Measurements from ENCODE around the gene PRDM16. TPM values are rescaled to one million over a fixed set of nuclear protein-coding genes. Genes with fewer than 3 reads are reported as not detected.

The PRDM16 gene
- total RNA-seq, 1 donor from 2014 or later: 18.3 TPM

GRCh38 chr1:3171761-3172160 lies 102.8 kb downstream of the PRDM16 start:
- no peak for DNase-seq (ENCODE audit: low spot score)
- Mint-ChIP-seq H3K4me3 (ENCODE audit: unreplicated experiment) (no peak overlapping the region), H3K27me3 (ENCODE audit: low read depth) (no peaks in the 10 kb centered on the region), H3K36me3 (ENCODE audit: low read depth) (peaks cover 2% of the 10 kb centered on the region), H3K4me1 (ENCODE audit: low read depth) (peaks cover 15% of the 10 kb centered on the region), H3K9me3 (ENCODE audit: low read depth) (no peaks in the 10 kb centered on the region), H3K27ac (ENCODE audit: unreplicated experiment) (no peak overlapping the region)
- no peak for TF ChIP-seq CTCF (IDR thresholded peaks at IDR 0.05)

- Mint-ChIP-seq H3K4me3 (ENCODE audit: unreplicated experiment) (no peak overlapping the region), H3K27me3 (ENCODE audit: low read depth) (no peaks in the 10 kb centered on the region), H3K4me1 (ENCODE audit: low read depth) (peaks cover 15% of the 10 kb centered on the region), H3K9me3 (ENCODE audit: low read depth) (no peaks in the 10 kb centered on the region), H3K36me3 (ENCODE audit: low read depth) (peaks cover 2% of the 10 kb centered on the region), H3K27ac (ENCODE audit: unreplicated experiment) (no peak overlapping the region)
- DNase-seq (ENCODE audit: low spot score): no peak
- TF ChIP-seq CTCF (IDR thresholded peaks at IDR 0.05): no peak
Observed at GRCh38 chr1:3172431-3173380, 103.7 kb downstream of the PRDM16 start.

- no peaks in the 10 kb centered on the region for H3K9me3 Mint-ChIP-seq (ENCODE audit: low read depth)
Observed at GRCh38 chr1:3173381-3173980, 104.5 kb downstream of the PRDM16 start.

GRCh38 chr1:3174487-3175247 lies 105.7 kb downstream of the PRDM16 start:
- DNase-seq (ENCODE audit: low spot score): no peak
- Mint-ChIP-seq H3K36me3 (ENCODE audit: low read depth) (peaks cover 2% of the 10 kb centered on the region), H3K4me1 (ENCODE audit: low read depth) (peaks cover 15% of the 10 kb centered on the region), H3K4me3 (ENCODE audit: unreplicated experiment) (no peak overlapping the region), H3K27ac (ENCODE audit: unreplicated experiment) (no peak overlapping the region), H3K27me3 (ENCODE audit: low read depth) (no peaks in the 10 kb centered on the region), H3K9me3 (ENCODE audit: low read depth) (no peaks in the 10 kb centered on the region)
- TF ChIP-seq CTCF (IDR thresholded peaks at IDR 0.05): no peak

More at GRCh38 chr1:3173381-3173980, 104.5 kb downstream of the PRDM16 start:
- Mint-ChIP-seq H3K4me3 (ENCODE audit: unreplicated experiment) (no peak overlapping the region), H3K27ac (ENCODE audit: unreplicated experiment) (no peak overlapping the region), H3K36me3 (ENCODE audit: low read depth) (peaks cover 2% of the 10 kb centered on the region), H3K4me1 (ENCODE audit: low read depth) (peaks cover 15% of the 10 kb centered on the region), H3K27me3 (ENCODE audit: low read depth) (no peaks in the 10 kb centered on the region)
- no peak for TF ChIP-seq CTCF (IDR thresholded peaks at IDR 0.05)
- no peak for DNase-seq (ENCODE audit: low spot score)

GRCh38 chr1:3175486-3175885 lies 106.5 kb downstream of the PRDM16 start:
- H3K27ac Mint-ChIP-seq (ENCODE audit: unreplicated experiment): no peak overlapping the region
- H3K36me3 Mint-ChIP-seq (ENCODE audit: low read depth): peaks cover 2% of the 10 kb centered on the region
- no peak for DNase-seq (ENCODE audit: low spot score)
- TF ChIP-seq CTCF (IDR thresholded peaks at IDR 0.05): no peak
- no peaks in the 10 kb centered on the region for H3K9me3 Mint-ChIP-seq (ENCODE audit: low read depth)
- H3K4me3 Mint-ChIP-seq (ENCODE audit: unreplicated experiment): no peak overlapping the region
- H3K27me3 Mint-ChIP-seq (ENCODE audit: low read depth): no peaks in the 10 kb centered on the region
- H3K4me1 Mint-ChIP-seq (ENCODE audit: low read depth): peaks cover 10% of the 10 kb centered on the region
